Endothelial cell of umbilical vein (primary cell): ENCODE results near the gene MTCL1. TPM values are rescaled to one million over a fixed set of nuclear protein-coding genes. Genes with fewer than 3 reads are reported as not detected.

Experiments
- BruUV-seq: library from RNA; stranded (reverse); fragments of 400-500 nt; replicated peaks from 2 replicates; lab custom pipeline; 2021; lab: Mats Ljungman, UMichigan
- CTCF ChIA-PET: fragments of 300-600, 350-600 bp; sonication (Branson Sonifier 250); formaldehyde crosslinking; loops from one replicate; lab custom pipeline; 2021; ENCODE audit warnings: antibody characterized with exemption, inconsistent platforms; lab: Charles Lee
- POLR2A ChIA-PET: fragments of 300-600, 350-600 bp; sonication (Branson Sonifier 250); formaldehyde crosslinking; loops from one replicate; lab custom pipeline; 2021; ENCODE audit warnings: antibody characterized with exemption, inconsistent platforms; lab: Charles Lee
- DNase-seq: peaks from one replicate; pipeline ENCODE4 v3.0.0-alpha.2; 2011; ENCODE audit warnings: low read depth, low spot score
- FAIRE-seq: peaks from 2 replicates; lab custom pipeline; 2011; peaks lifted over from hg19 to GRCh38; lab: Jason Lieb, UNC
- H2AFZ ChIP-seq: 2 replicates; pipeline ENCODE4 v1.6.0; 2012; ENCODE audit warnings: low read depth, low read length, control low read depth, inconsistent platforms
- H3K27ac ChIP-seq: 2 replicates; pipeline ENCODE4 v1.5.1; 2011; ENCODE audit warnings: low read depth, mild to moderate bottlenecking, control low read depth, low read length, moderate library complexity; ENCODE audit not compliant: insufficient read depth
- H3K27me3 ChIP-seq, 2 experiments: 2 replicates each; pipeline versions ENCODE4 v1.6.0 to v1.6.1; 2011; ENCODE audit warnings: low read length in 2 of 2, mixed read lengths in 1 of 2; ENCODE audit not compliant: control insufficient read depth in 2 of 2, insufficient read depth in 2 of 2
- H3K36me3 ChIP-seq, 2 experiments: 2 replicates in 1 of 2; 3 replicates in 1 of 2; pipeline ENCODE4 v1.5.1; 2011; ENCODE audit warnings: low read length in 2 of 2, mild to moderate bottlenecking in 1 of 2, moderate library complexity in 1 of 2; ENCODE audit not compliant: control insufficient read depth in 2 of 2, insufficient read depth in 2 of 2; ENCODE audit errors: extremely low read depth in 1 of 2
- H3K4me1 ChIP-seq: 3 replicates; pipeline ENCODE4 v1.5.1; 2011; ENCODE audit warnings: mild to moderate bottlenecking, low read length; ENCODE audit not compliant: control insufficient read depth, insufficient read depth; ENCODE audit errors: extremely low read depth
- H3K4me2 ChIP-seq: 2 replicates; pipeline ENCODE4 v1.6.1; 2011; ENCODE audit warnings: low read length, control low read depth, mixed read lengths; ENCODE audit not compliant: insufficient read depth
- H3K4me3 ChIP-seq, 3 experiments: fragments of 200-600 bp in 1 of 3; sonication (generic), shearing (Covaris generic) in 1 of 3; replicated peaks in 1 of 3; 2 replicates each; pipeline ENCODE4 v1.5.1; 2011 to 2016; ENCODE audit warnings: control low read depth in 3 of 3, low read length in 3 of 3, mild to moderate bottlenecking in 2 of 3, inconsistent platforms in 1 of 3, low read depth in 1 of 3, moderate library complexity in 1 of 3; ENCODE audit not compliant: insufficient read depth in 1 of 3
- H3K79me2 ChIP-seq: 2 replicates; pipeline ENCODE4 v1.6.0; 2012; ENCODE audit warnings: low read length, inconsistent platforms; ENCODE audit not compliant: control insufficient read depth, insufficient read depth
- H3K9ac ChIP-seq: replicated peaks from 2 replicates; pipeline ENCODE3; 2011; ENCODE audit warnings: low read length, control low read depth; ENCODE audit not compliant: insufficient read depth; ENCODE audit errors: extremely low read depth
- H3K9me1 ChIP-seq: replicated peaks from 3 replicates; pipeline ENCODE4 v1.6.0; 2011; ENCODE audit warnings: mild to moderate bottlenecking, low read length; ENCODE audit not compliant: control insufficient read depth, insufficient read depth; ENCODE audit errors: extremely low read depth
- H3K9me3 ChIP-seq: replicated peaks from 2 replicates; pipeline ENCODE4 v1.5.1; 2012; ENCODE audit warnings: low read length, inconsistent platforms; ENCODE audit not compliant: control insufficient read depth, insufficient read depth
- H4K20me1 ChIP-seq: replicated peaks from 2 replicates; pipeline ENCODE3; 2011; ENCODE audit warnings: mild to moderate bottlenecking, low read length; ENCODE audit not compliant: control insufficient read depth, insufficient read depth; ENCODE audit errors: extremely low read depth
- EZH2 ChIP-seq: IDR thresholded peaks from 2 replicates; pipeline ENCODE4 v1.6.1; 2012; ENCODE audit warnings: borderline replicate concordance, low read depth, mild to moderate bottlenecking, moderate library complexity, low read length, inconsistent platforms; ENCODE audit not compliant: severe bottlenecking
- FOS ChIP-seq: IDR thresholded peaks from 2 replicates; pipeline ENCODE4 v1.6.1; 2011; ENCODE audit warnings: mild to moderate bottlenecking, low read length, moderate library complexity, borderline replicate concordance; ENCODE audit not compliant: insufficient read depth
- GATA2 ChIP-seq: IDR thresholded peaks from 2 replicates; pipeline ENCODE4 v1.7.0; 2011; ENCODE audit warnings: low read depth, mild to moderate bottlenecking, moderate library complexity, mixed read lengths, low read length; ENCODE audit not compliant: insufficient read length, insufficient read depth
- JUN ChIP-seq: IDR thresholded peaks from 2 replicates; pipeline ENCODE4 v1.6.1; 2011; ENCODE audit warnings: borderline replicate concordance, low read depth; ENCODE audit not compliant: insufficient read length, insufficient read depth
- MYC ChIP-seq: IDR thresholded peaks from one replicate; pipeline ENCODE4 v1.6.1; 2011; ENCODE audit warnings: mild to moderate bottlenecking, low read depth, low read length
- POLR2A ChIP-seq: IDR thresholded peaks from 2 replicates; pipeline ENCODE4 v1.6.1; 2012; ENCODE audit warnings: low read depth, mild to moderate bottlenecking, control low read depth, low read length
- POLR2AphosphoS5 ChIP-seq: IDR thresholded peaks from 2 replicates; pipeline ENCODE4 v1.6.1; 2012; ENCODE audit warnings: low read depth, mild to moderate bottlenecking, control low read depth, low read length, moderate library complexity; ENCODE audit not compliant: insufficient read depth
- dilution Hi-C: fragments of 300-500 bp; cut with MboI; formaldehyde crosslinking; loops from one replicate; pipeline ENCODE4 v1.15.0; 2019; ENCODE audit warnings: low sequenced_read_pairs; ENCODE audit not compliant: extremely low pct_ligation_motif_present
- intact Hi-C: fragments of 100-400 bp; cut with micrococcal nuclease; formaldehyde crosslinking; loops from one replicate; pipeline ENCODE4 v1.10.0; 2022
- polyA plus RNA-seq, 4 experiments: library from polyadenylated mRNA; depleted of rRNA in 3 of 4; stranded (reverse) in 3 of 4; unstranded in 1 of 4; fragments of >200 nt; gene quantifications; 2 replicates each; pipeline versions ENCODE4 v1.2.1 to v1.2.3, GENCODE V29; 2011 to 2012; ENCODE audit warnings: missing spikeins in 1 of 4
- total RNA-seq: library from RNA; stranded (reverse); gene quantifications from 2 replicates; pipeline ENCODE4 v1.2.3, GENCODE V29; 2021
- TF ChIP-seq, protein P1 (sequence below), 2 donors: IDR thresholded peaks; 1 replicate in 1 of 2; 2 replicates in 1 of 2; pipeline ENCODE4 v1.5.1; 2011; ENCODE audit warnings: low read length in 2 of 2, mild to moderate bottlenecking in 2 of 2, moderate library complexity in 2 of 2, control low read depth in 1 of 2, inconsistent platforms in 1 of 2, low read depth in 1 of 2; ENCODE audit not compliant: insufficient read depth in 1 of 2; ENCODE audit errors: extremely low read depth in 1 of 2
- TF ChIP-seq, protein P2 (sequence below): IDR thresholded peaks from 2 replicates; pipeline ENCODE4 v1.6.1; 2011; ENCODE audit not compliant: insufficient read depth, insufficient read length

Gene MTCL1
- total and polyA plus RNA-seq, 2 donors (not counting 3 experiments of a cell fraction or from before 2014, with no cell fraction given): 11.9 to 75.7 TPM

- Histone ChIP-seq H3K27ac (no peak overlapping the region), H3K4me1 (peaks cover 18% of the 10 kb centered on the region), H3K4me3 (no peak overlapping the region), H3K4me2 (no peak overlapping the region), H3K79me2 (peaks cover 2% of the 10 kb centered on the region), H2AFZ (no peak overlapping the region), H3K27me3 (no peaks in the 10 kb centered on the region), H3K36me3 (peaks cover 4 to 7% of the 10 kb centered on the region in 2 experiments), H3K9me1 (no peaks in the 10 kb centered on the region), H3K9ac (no peak overlapping the region), H3K9me3 (no peaks in the 10 kb centered on the region), H4K20me1 (no peaks in the 10 kb centered on the region)
- DNase-seq (no peak), FAIRE-seq (peak; percentile 15)
- TF ChIP-seq POLR2A (no peak), MYC (no peak), FOS (no peak), GATA2 (no peak), EZH2 (no peak), JUN (no peak), POLR2AphosphoS5 (no peak)
- TF ChIP-seq, protein P1, sequence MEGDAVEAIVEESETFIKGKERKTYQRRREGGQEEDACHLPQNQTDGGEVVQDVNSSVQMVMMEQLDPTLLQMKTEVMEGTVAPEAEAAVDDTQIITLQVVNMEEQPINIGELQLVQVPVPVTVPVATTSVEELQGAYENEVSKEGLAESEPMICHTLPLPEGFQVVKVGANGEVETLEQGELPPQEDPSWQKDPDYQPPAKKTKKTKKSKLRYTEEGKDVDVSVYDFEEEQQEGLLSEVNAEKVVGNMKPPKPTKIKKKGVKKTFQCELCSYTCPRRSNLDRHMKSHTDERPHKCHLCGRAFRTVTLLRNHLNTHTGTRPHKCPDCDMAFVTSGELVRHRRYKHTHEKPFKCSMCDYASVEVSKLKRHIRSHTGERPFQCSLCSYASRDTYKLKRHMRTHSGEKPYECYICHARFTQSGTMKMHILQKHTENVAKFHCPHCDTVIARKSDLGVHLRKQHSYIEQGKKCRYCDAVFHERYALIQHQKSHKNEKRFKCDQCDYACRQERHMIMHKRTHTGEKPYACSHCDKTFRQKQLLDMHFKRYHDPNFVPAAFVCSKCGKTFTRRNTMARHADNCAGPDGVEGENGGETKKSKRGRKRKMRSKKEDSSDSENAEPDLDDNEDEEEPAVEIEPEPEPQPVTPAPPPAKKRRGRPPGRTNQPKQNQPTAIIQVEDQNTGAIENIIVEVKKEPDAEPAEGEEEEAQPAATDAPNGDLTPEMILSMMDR (IDR thresholded peaks at IDR 0.05; ENCODE audit: extremely low read depth in 1 of 2, insufficient read depth in 1 of 2, low read depth in 1 of 2, low read length in 2 of 2): no peak
- TF ChIP-seq, protein P2, sequence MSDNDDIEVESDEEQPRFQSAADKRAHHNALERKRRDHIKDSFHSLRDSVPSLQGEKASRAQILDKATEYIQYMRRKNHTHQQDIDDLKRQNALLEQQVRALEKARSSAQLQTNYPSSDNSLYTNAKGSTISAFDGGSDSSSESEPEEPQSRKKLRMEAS: no peak
- ChIA-PET CTCF (interaction anchor here (1.3 to 3.4 kb wide), 2 partner anchors 39 to 96 kb away, joined by 3 to 20 read pairs; no protein-coding TSS in a partner anchor), POLR2A (no interaction called here)
- intact Hi-C loops (no loop called here), dilution Hi-C loops (no loop called here)
- BruUV-seq: no TSS peak
Measured at GRCh38 chr18:8803063-8803795, 97.9 kb downstream of the MTCL1 start.
